ENCODE measurements around the gene CCL4L2. TPM values are rescaled to one million over a fixed set of nuclear protein-coding genes. Genes with fewer than 3 reads are reported as not detected.

CCL4L2 gene
- total RNA-seq = 0.56 TPM in 1 of 2 replicates, not detected in the other

DNA sequence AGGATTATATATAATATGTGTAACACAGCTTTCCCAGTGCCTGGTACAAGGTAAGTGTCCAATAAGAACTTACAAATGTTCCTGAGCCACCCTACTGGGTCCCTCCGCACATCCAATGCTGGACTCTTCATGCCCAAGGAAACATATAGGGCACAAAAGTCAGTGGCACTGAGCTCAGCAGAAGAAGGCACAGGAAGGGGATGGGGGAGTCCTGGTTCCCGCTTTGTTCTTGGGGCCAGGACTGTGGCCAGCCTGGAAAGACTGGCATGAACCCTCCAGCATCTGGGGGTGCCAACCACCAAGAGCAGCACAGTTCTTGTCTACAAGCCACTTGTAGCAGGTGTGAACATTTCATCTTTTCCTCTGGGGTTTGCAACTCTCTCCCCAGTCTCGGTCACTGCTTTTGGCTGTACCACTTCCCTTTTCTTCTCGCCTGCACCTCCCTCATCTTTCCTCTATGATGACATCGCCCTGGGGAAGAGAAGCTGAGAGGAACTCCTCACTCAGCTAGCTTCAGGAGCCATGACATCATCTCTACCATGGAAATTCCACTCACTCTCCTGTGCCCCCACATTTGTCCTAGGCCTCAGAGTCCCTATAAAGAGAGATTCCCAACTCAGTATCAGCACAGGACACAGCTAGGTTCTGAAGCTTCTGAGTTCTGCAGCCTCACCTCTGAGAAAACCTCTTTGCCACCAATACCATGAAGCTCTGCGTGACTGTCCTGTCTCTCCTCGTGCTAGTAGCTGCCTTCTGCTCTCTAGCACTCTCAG lies at the start of gene CCL4L2:
Gene CCL4L2 (plus strand): TSS at position 625 of the 773 bp plus-strand sequence.

GRCh38 chr17:36176536-36176935 lies 34.3 kb upstream of the CCL4L2 start, which contains the start of gene TBC1D3B:
TBC1D3B (minus strand) TSS chr17:36176636; CDS start chr17:36175050, 1,586 bp downstream.

Other genes starting within 250 kb of the CCL4L2 start
- not detected in 2 replicates for gene CCL16, start 229.6 kb upstream of the CCL4L2 start, total RNA-seq
- 1.5 and 7.8 TPM in 2 replicates for gene CCL14, start 224.3 kb upstream of the CCL4L2 start, total RNA-seq
- not detected in 2 replicates for gene CCL15, start 209.5 kb upstream of the CCL4L2 start, total RNA-seq
- gene CCL23, start 193.1 kb upstream of the CCL4L2 start, total RNA-seq = not detected in 2 replicates
- gene CCL18, start 146.8 kb upstream of the CCL4L2 start, total RNA-seq = not detected in 2 replicates
- gene CCL3, start 120.9 kb upstream of the CCL4L2 start, total RNA-seq = not detected in 2 replicates
- gene CCL4, start 107.2 kb upstream of the CCL4L2 start, total RNA-seq = not detected in 2 replicates
- gene TBC1D3B, start 34.4 kb upstream of the CCL4L2 start, total RNA-seq = 0.62 and 2.0 TPM in 2 replicates
- gene CCL3L1, start 14.3 kb upstream of the CCL4L2 start, total RNA-seq = not detected in 2 replicates
- gene TBC1D3I, start 53.5 kb downstream of the CCL4L2 start, total RNA-seq = not detected in 2 replicates
- not detected in 2 replicates for gene TBC1D3G, start 112.8 kb downstream of the CCL4L2 start, total RNA-seq
- gene TBC1D3H, start 177.4 kb downstream of the CCL4L2 start, total RNA-seq = not detected in 2 replicates

Measured in cardiac ventricle fibroblast (primary cell).